B cell (primary cell): Measurements from ENCODE around the gene KCNN1. TPM values are rescaled to one million over a fixed set of nuclear protein-coding genes. Genes with fewer than 3 reads are reported as not detected.

Source experiments
- ATAC-seq: fragments of 200-7000 bp; cut with Tn5 transposase; one replicate; pipeline ENCODE4 v1.10.0; 2021; ENCODE audit warnings: low read depth, mild to moderate bottlenecking, moderate number of reproducible peaks, moderate library complexity
- CTCF ChIA-PET: fragments of 350-600 bp; sonication (Branson Sonifier 250); formaldehyde crosslinking; loops from one replicate; lab custom pipeline; 2021; ENCODE audit warnings: antibody characterized with exemption, inconsistent platforms; lab: Charles Lee
- POLR2A ChIA-PET: fragments of 350-600 bp; sonication (Branson Sonifier 250); formaldehyde crosslinking; loops from one replicate; lab custom pipeline; 2021; ENCODE audit warnings: antibody characterized with exemption; lab: Charles Lee
- DNase-seq: peaks from one replicate; pipeline ENCODE4 v3.0.0; 2013
- H2AFZ ChIP-seq: 2 replicates; pipeline ENCODE4 v1.6.1; 2012; ENCODE audit warnings: mild to moderate bottlenecking, low read depth, low read length; ENCODE audit not compliant: insufficient read depth, poor library complexity, severe bottlenecking
- H3K27ac ChIP-seq, 2 donors: 1 replicate in 1 of 2; 2 replicates in 1 of 2; pipeline ENCODE4 v1.5.1; 2012 to 2013; ENCODE audit warnings: low read length in 2 of 2, mild to moderate bottlenecking in 2 of 2, moderate library complexity in 1 of 2
- H3K27me3 ChIP-seq, 4 experiments: fragments of 200-600 bp in 1 of 4; sonication (generic) in 1 of 4; replicated peaks in 1 of 4; 1 replicate in 2 of 4; 2 replicates in 2 of 4; pipeline versions ENCODE4 v1.6.1 to v1.7.0; 2013 to 2016; ENCODE audit warnings: low read length in 3 of 4, mild to moderate bottlenecking in 2 of 4, mixed read lengths in 1 of 4, moderate library complexity in 1 of 4; ENCODE audit not compliant: insufficient read depth in 4 of 4, control insufficient read depth in 3 of 4; ENCODE audit errors: control extremely low read depth in 1 of 4
- H3K36me3 ChIP-seq, 2 experiments: replicated peaks in 1 of 2; 1 replicate in 1 of 2; 2 replicates in 1 of 2; pipeline versions ENCODE4 v1.6.1 to v1.7.1; 2013; ENCODE audit warnings: low read length in 1 of 2; ENCODE audit not compliant: insufficient read depth in 2 of 2, control insufficient read depth in 1 of 2; ENCODE audit errors: control extremely low read depth in 1 of 2, extremely low read depth in 1 of 2
- H3K4me1 ChIP-seq, 2 donors: fragments of 200-600 bp in 1 of 2; sonication (generic) in 1 of 2; 1 replicate in 1 of 2; 2 replicates in 1 of 2; pipeline versions ENCODE4 v1.5.1 to v1.6.1; 2013 to 2017; ENCODE audit warnings: low read length in 2 of 2; ENCODE audit not compliant: control insufficient read depth in 2 of 2, insufficient read depth in 2 of 2
- H3K4me2 ChIP-seq: replicated peaks from 2 replicates; pipeline ENCODE3; 2012; ENCODE audit warnings: mild to moderate bottlenecking, low read depth, low read length; ENCODE audit not compliant: poor library complexity, severe bottlenecking
- H3K4me3 ChIP-seq, 5 experiments: fragments of 200-600 bp in 1 of 5; sonication (generic) in 1 of 5; 1 replicate in 3 of 5; 2 replicates in 2 of 5; pipeline versions ENCODE4 v1.5.1 to v1.7.0; 2011 to 2016; ENCODE audit warnings: low read length in 4 of 5, mild to moderate bottlenecking in 4 of 5, low read depth in 2 of 5, control low read depth in 1 of 5, moderate library complexity in 1 of 5; ENCODE audit not compliant: insufficient read depth in 1 of 5; ENCODE audit errors: control extremely low read depth in 1 of 5, extremely low read depth in 1 of 5
- H3K79me2 ChIP-seq: fragments of 200-600 bp; sonication (generic); one replicate; pipeline ENCODE4 v1.6.0; 2016; ENCODE audit warnings: low read length; ENCODE audit not compliant: control insufficient read depth, insufficient read depth
- H3K9ac ChIP-seq: fragments of 200-600 bp; sonication (generic); 2 replicates; pipeline ENCODE4 v1.6.1; 2017; ENCODE audit warnings: mild to moderate bottlenecking, low read length, moderate library complexity
- H3K9me3 ChIP-seq, 3 donors: one replicate each; pipeline versions ENCODE4 v1.6.1 to v1.7.1; 2013; ENCODE audit warnings: low read length in 2 of 3; ENCODE audit not compliant: control insufficient read depth in 2 of 3, insufficient read depth in 1 of 3; ENCODE audit errors: control extremely low read depth in 1 of 3
- H4K20me1 ChIP-seq: 2 replicates; pipeline ENCODE4 v1.6.0; 2012; ENCODE audit warnings: mild to moderate bottlenecking, low read length; ENCODE audit not compliant: insufficient read depth, control insufficient read depth, poor library complexity, severe bottlenecking
- H3K27ac Mint-ChIP-seq: one replicate; pipeline ENCODE4 v1.8.0; 2021; ENCODE audit warnings: mixed read lengths
- H3K27me3 Mint-ChIP-seq: one replicate; pipeline ENCODE4 v1.8.0; 2021; ENCODE audit warnings: mixed read lengths
- H3K4me1 Mint-ChIP-seq: one replicate; pipeline ENCODE4 v1.8.0; 2021; ENCODE audit warnings: mixed read lengths
- H3K4me3 Mint-ChIP-seq: one replicate; pipeline ENCODE4 v1.8.0; 2021; ENCODE audit warnings: mixed read lengths
- H3K9me3 Mint-ChIP-seq: one replicate; pipeline ENCODE4 v1.8.0; 2022; ENCODE audit warnings: mixed read lengths; ENCODE audit not compliant: insufficient read depth
- EZH2 ChIP-seq: IDR thresholded peaks from 2 replicates; pipeline ENCODE4 v1.6.1; 2012; ENCODE audit warnings: borderline replicate concordance, low read depth, mild to moderate bottlenecking, moderate library complexity, low read length; ENCODE audit not compliant: insufficient read depth, poor library complexity, severe bottlenecking
- WGBS: methylation state at CpG from one replicate; pipeline ENCODE4 v1.1.5; 2013; ENCODE audit warnings: missing lambda C conversion rate; ENCODE audit not compliant: insufficient coverage; 5-methylcytosine and 5-hydroxymethylcytosine counted together
- intact Hi-C: fragments of 100-400 bp; cut with micrococcal nuclease; formaldehyde crosslinking; loops from one replicate; pipeline ENCODE4 v1.10.0; 2022
- polyA plus RNA-seq: library from polyadenylated mRNA; depleted of rRNA; stranded (reverse); fragments of >200 nt; gene quantifications from 2 replicates; pipeline ENCODE4 v1.2.3, GENCODE V29; 2012
- total RNA-seq, 2 donors: library from RNA; stranded (reverse); fragments of 120-200 nt in 1 of 2; gene quantifications; 1 replicate in 1 of 2; 2 replicates in 1 of 2; pipeline versions ENCODE4 v1.2.3 to v1.2.4, GENCODE V29; 2013 to 2022
- TF ChIP-seq, protein P1 (sequence below): fragments of 200-600 bp; IDR thresholded peaks from one replicate; pipeline ENCODE4 v1.8.0; 2022; ENCODE audit warnings: antibody characterized with exemption, mild to moderate bottlenecking

Gene KCNN1
- total and polyA plus RNA-seq, 2 donors (not counting 1 experiment from before 2014, with no cell fraction given), result 0.04 TPM; not detected in 1

DNA sequence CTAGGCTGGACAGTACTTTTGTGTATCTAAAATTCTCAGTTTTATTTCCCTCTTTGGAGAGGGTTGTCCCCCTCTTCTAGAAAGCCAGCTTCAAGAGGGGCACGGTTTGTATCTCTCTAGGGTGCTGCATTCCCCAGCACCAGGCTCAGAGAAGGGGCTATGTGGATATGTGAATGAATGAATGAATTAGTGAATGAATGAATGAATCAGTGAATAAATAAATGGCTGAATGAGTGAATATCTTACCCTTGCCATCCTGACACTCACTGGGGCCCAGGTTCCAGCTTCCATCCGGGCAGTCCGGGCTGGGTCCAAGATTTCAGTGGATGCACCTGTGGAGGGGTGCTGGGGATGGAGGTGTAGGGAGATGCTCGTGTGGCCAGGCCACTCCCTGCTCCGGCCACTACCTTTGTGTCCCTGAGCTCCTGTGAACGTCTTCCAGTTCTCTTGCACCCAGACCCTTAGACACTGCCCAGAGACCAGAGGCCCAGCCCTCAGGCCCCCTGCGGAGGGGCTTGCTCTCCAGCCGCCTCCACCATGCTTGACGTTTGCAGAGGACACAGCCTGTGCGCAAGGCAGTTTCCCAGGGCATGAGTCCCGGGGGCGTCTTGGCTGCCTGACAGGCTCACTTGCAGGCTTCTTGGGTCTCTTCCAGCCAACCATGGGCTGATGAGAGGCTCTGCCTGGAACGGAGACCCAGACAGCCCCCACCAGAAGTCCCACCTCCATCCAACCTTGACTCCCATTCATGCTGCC is 2.8 kb upstream of the KCNN1 start:
- no peak overlapping the region for H3K9ac ChIP-seq
- H3K27me3 ChIP-seq, result peaks cover 0 to 42% (median 13%) of the 10 kb centered on the region in 4 experiments
- DNase-seq, result no peak
- no peak overlapping the region for H3K27ac ChIP-seq
- Mint-ChIP-seq H3K4me3 (no peak overlapping the region), H3K4me1 (peaks cover 8% of the 10 kb centered on the region), H3K27ac (no peak overlapping the region), H3K27me3 (peaks cover 46% of the 10 kb centered on the region), H3K9me3 (no peaks in the 10 kb centered on the region)
- H3K4me3 ChIP-seq, result no peak overlapping the region
- ChIA-PET POLR2A (interaction anchor here (0.6 kb wide), 1 partner anchor 420 kb away, joined by 5 read pairs; no protein-coding TSS in a partner anchor), CTCF (no interaction called here)
- intact Hi-C loops, result no loop called here
- no peak overlapping the region for H2AFZ ChIP-seq
- H3K36me3 ChIP-seq, result no peaks in the 10 kb centered on the region
- no peaks in the 10 kb centered on the region for H4K20me1 ChIP-seq
- H3K9me3 ChIP-seq, result peaks cover 0 to 6% (median 0%) of the 10 kb centered on the region in 3 donors
- WGBS, result 88% methylated on average over 9 of the region's 13 CpGs
- TF ChIP-seq, protein P1, sequence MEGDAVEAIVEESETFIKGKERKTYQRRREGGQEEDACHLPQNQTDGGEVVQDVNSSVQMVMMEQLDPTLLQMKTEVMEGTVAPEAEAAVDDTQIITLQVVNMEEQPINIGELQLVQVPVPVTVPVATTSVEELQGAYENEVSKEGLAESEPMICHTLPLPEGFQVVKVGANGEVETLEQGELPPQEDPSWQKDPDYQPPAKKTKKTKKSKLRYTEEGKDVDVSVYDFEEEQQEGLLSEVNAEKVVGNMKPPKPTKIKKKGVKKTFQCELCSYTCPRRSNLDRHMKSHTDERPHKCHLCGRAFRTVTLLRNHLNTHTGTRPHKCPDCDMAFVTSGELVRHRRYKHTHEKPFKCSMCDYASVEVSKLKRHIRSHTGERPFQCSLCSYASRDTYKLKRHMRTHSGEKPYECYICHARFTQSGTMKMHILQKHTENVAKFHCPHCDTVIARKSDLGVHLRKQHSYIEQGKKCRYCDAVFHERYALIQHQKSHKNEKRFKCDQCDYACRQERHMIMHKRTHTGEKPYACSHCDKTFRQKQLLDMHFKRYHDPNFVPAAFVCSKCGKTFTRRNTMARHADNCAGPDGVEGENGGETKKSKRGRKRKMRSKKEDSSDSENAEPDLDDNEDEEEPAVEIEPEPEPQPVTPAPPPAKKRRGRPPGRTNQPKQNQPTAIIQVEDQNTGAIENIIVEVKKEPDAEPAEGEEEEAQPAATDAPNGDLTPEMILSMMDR, result no peak
- no peak for TF ChIP-seq EZH2
- no peak overlapping the region for H3K4me2 ChIP-seq
- no peaks in the 10 kb centered on the region for H3K79me2 ChIP-seq
- peaks cover 4 to 10% of the 10 kb centered on the region in 2 donors for H3K4me1 ChIP-seq
- ATAC-seq, result no peak
